DOHH2 (cell line): ENCODE results near the gene PDIA2.
A peak's percentile ranks its signal among the peaks of the same experiment; 100 is the strongest.

Experiments used
- H3F3A ChIP-seq: fragments of 200-600 bp; sonication (generic), shearing (Covaris generic); 2 replicates; pipeline ENCODE4 v1.6.0; 2016; ENCODE audit warnings: antibody characterized with exemption, mild to moderate bottlenecking; ENCODE audit not compliant: control insufficient read depth, insufficient read depth
- H3K27ac ChIP-seq: fragments of 200-600 bp; sonication (generic); 2 replicates; pipeline ENCODE4 v1.5.1; 2014; ENCODE audit warnings: low read depth, mild to moderate bottlenecking, low read length, moderate library complexity
- H3K27me3 ChIP-seq: fragments of 200-600 bp; sonication (generic); 2 replicates; pipeline ENCODE4 v1.6.1; 2014; ENCODE audit warnings: mild to moderate bottlenecking, low read length, mixed read lengths; ENCODE audit not compliant: control insufficient read depth
- H3K36me3 ChIP-seq: fragments of 200-600 bp; sonication (generic); 2 replicates; pipeline ENCODE4 v1.6.1; 2014; ENCODE audit warnings: mild to moderate bottlenecking, low read length, moderate library complexity, mixed read lengths; ENCODE audit not compliant: control insufficient read depth
- H3K4me1 ChIP-seq: fragments of 200-600 bp; sonication (generic); 2 replicates; pipeline ENCODE4 v1.6.1; 2014; ENCODE audit warnings: mild to moderate bottlenecking, low read length, mixed read lengths; ENCODE audit not compliant: control insufficient read depth
- H3K4me2 ChIP-seq: fragments of 200-600 bp; sonication (generic); 2 replicates; pipeline ENCODE4 v1.6.0; 2014; ENCODE audit warnings: mild to moderate bottlenecking, low read length, moderate library complexity
- H3K4me3 ChIP-seq: fragments of 200-600 bp; sonication (generic); 2 replicates; pipeline ENCODE4 v1.5.1; 2014; ENCODE audit warnings: mild to moderate bottlenecking, low read length, mixed read lengths
- H3K79me2 ChIP-seq: fragments of 200-600 bp; sonication (generic); 2 replicates; pipeline ENCODE4 v1.6.1; 2014; ENCODE audit warnings: mild to moderate bottlenecking, low read length, mixed read lengths; ENCODE audit not compliant: control insufficient read depth
- H3K9me2 ChIP-seq: fragments of 200-600 bp; sonication (generic); replicated peaks from 2 replicates; pipeline ENCODE4 v1.6.1; 2014; ENCODE audit warnings: mild to moderate bottlenecking, low read length, mixed read lengths; ENCODE audit not compliant: control insufficient read depth
- H3K9me3 ChIP-seq: fragments of 200-600 bp; sonication (generic); 2 replicates; pipeline ENCODE4 v1.6.1; 2014; ENCODE audit warnings: antibody characterized with exemption, low read length, mixed read lengths; ENCODE audit not compliant: control insufficient read depth, insufficient read depth
- H4K20me1 ChIP-seq: fragments of 200-600 bp; sonication (generic); 2 replicates; pipeline ENCODE4 v1.6.0; 2014; ENCODE audit warnings: low read depth, mild to moderate bottlenecking, antibody characterized with exemption, low read length, moderate library complexity; ENCODE audit not compliant: control insufficient read depth, insufficient read depth
- EZH2phosphoT487 ChIP-seq: fragments of 200-600 bp; sonication (generic); IDR thresholded peaks from 2 replicates; pipeline ENCODE4 v1.6.1; 2017; ENCODE audit warnings: borderline replicate concordance, mild to moderate bottlenecking, antibody characterized with exemption, low read length, moderate library complexity, mixed read lengths
- TF ChIP-seq, protein P1 (sequence below): fragments of 200-600 bp; sonication (generic); IDR thresholded peaks from one replicate; pipeline ENCODE4 v1.5.1; 2014; ENCODE audit warnings: antibody characterized with exemption, mild to moderate bottlenecking, low read depth, low read length; ENCODE audit not compliant: poor library complexity, severe bottlenecking

PDIA2 gene

DNA sequence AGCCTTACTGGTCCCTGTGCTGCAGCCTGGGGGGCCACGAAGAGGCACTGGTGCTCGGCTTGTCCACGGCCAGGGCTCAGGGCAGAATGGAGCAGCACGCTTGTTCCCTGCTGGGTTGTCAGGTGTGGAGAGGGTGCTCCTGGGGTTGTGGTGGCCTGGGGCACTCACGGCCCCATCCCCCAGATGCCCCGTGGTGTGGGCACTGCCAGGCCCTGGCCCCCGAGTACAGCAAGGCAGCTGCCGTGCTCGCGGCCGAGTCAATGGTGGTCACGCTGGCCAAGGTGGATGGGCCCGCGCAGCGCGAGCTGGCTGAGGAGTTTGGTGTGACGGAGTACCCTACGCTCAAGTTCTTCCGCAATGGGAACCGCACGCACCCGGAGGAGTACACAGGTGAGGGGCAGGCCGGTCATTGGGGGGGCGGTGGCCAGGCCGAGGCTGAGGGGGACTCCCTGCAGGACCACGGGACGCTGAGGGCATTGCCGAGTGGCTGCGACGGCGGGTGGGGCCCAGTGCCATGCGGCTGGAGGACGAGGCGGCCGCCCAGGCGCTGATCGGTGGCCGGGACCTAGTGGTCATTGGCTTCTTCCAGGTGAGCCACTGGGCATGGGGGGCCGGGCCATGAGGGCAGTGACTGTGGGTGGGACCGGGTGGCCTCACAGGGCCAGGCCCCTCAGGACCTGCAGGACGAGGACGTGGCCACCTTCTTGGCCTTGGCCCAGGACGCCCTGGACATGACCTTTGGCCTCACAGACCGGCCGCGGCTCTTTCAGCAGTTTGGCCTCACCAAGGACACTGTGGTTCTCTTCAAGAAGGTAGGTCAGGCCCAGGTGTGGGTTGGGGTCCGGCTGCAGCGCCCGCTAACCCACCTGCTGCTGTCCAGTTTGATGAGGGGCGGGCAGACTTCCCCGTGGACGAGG lies 1.5 kb downstream of the PDIA2 start:
- peaks cover 9% of the 10 kb centered on the region for H3K4me1 ChIP-seq
- no peak overlapping the region for H3K4me3 ChIP-seq

DNA sequence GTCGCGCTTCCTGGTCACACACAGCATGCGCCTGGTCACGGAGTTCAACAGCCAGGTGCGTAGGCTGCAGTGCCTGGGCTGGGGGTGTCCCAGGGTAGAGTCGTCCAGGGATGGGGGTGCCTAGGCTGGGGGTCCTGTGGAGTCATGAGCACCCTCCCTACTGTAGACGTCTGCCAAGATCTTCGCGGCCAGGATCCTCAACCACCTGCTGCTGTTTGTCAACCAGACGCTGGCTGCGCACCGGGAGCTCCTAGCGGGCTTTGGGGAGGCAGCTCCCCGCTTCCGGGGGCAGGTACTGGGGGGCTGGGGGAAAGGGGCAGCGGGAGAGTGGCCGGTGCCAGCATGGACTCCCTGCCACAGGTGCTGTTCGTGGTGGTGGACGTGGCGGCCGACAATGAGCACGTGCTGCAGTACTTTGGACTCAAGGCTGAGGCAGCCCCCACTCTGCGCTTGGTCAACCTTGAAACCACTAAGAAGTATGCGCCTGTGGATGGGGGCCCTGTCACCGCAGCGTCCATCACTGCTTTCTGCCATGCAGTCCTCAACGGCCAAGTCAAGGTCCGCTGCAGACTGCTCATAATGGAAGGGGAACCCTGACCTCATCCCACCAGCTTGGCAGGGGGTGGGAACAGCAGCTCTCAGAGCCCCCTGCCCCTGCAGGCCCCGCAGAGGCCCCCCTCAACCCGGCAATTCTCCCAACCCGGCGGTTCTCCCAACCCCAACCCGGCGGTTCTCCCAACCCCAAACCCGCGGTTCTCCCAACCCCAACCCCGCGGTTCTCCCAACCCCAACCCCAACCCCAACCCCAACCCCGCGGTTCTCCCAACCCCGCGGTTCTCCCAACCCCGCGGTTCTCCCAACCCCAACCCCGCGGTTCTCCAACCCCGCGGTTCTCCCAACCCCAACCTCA lies 2.4 kb downstream of the PDIA2 start:
- no peaks in the 10 kb centered on the region for H3K9me2 ChIP-seq
- H3K79me2 ChIP-seq, result no peaks in the 10 kb centered on the region
- H3K4me2 ChIP-seq, result peak overlapping the region; percentile 11; the same call in 1 of the 2 replicates
- TF ChIP-seq EZH2phosphoT487, result no peak
- TF ChIP-seq, protein P1, sequence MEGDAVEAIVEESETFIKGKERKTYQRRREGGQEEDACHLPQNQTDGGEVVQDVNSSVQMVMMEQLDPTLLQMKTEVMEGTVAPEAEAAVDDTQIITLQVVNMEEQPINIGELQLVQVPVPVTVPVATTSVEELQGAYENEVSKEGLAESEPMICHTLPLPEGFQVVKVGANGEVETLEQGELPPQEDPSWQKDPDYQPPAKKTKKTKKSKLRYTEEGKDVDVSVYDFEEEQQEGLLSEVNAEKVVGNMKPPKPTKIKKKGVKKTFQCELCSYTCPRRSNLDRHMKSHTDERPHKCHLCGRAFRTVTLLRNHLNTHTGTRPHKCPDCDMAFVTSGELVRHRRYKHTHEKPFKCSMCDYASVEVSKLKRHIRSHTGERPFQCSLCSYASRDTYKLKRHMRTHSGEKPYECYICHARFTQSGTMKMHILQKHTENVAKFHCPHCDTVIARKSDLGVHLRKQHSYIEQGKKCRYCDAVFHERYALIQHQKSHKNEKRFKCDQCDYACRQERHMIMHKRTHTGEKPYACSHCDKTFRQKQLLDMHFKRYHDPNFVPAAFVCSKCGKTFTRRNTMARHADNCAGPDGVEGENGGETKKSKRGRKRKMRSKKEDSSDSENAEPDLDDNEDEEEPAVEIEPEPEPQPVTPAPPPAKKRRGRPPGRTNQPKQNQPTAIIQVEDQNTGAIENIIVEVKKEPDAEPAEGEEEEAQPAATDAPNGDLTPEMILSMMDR, result no peak
- H3K4me1 ChIP-seq, result peaks cover 9% of the 10 kb centered on the region
- peaks cover 5% of the 10 kb centered on the region; the same call in 1 of the 2 replicates for H3K36me3 ChIP-seq
- no peaks in the 10 kb centered on the region for H3K9me3 ChIP-seq
- H4K20me1 ChIP-seq, result no peaks in the 10 kb centered on the region
- no peaks in the 10 kb centered on the region for H3F3A ChIP-seq
- H3K4me3 ChIP-seq, result no peak overlapping the region
- no peaks in the 10 kb centered on the region for H3K27me3 ChIP-seq
- H3K27ac ChIP-seq, result no peak overlapping the region

More for the DNA sequence above, 1.5 kb downstream of the PDIA2 start:
- Histone ChIP-seq H3K36me3 (peaks cover 5% of the 10 kb centered on the region; the same call in 1 of the 2 replicates), H3K9me2 (no peaks in the 10 kb centered on the region), H3K9me3 (no peaks in the 10 kb centered on the region), H3K79me2 (no peaks in the 10 kb centered on the region), H3K4me2 (peak overlapping the region; percentile 11; the same call in 1 of the 2 replicates), H3F3A (no peaks in the 10 kb centered on the region), H3K27ac (no peak overlapping the region), H3K27me3 (no peaks in the 10 kb centered on the region), H4K20me1 (no peaks in the 10 kb centered on the region)
- TF ChIP-seq, protein P1, result no peak
- no peak for TF ChIP-seq EZH2phosphoT487

DNA sequence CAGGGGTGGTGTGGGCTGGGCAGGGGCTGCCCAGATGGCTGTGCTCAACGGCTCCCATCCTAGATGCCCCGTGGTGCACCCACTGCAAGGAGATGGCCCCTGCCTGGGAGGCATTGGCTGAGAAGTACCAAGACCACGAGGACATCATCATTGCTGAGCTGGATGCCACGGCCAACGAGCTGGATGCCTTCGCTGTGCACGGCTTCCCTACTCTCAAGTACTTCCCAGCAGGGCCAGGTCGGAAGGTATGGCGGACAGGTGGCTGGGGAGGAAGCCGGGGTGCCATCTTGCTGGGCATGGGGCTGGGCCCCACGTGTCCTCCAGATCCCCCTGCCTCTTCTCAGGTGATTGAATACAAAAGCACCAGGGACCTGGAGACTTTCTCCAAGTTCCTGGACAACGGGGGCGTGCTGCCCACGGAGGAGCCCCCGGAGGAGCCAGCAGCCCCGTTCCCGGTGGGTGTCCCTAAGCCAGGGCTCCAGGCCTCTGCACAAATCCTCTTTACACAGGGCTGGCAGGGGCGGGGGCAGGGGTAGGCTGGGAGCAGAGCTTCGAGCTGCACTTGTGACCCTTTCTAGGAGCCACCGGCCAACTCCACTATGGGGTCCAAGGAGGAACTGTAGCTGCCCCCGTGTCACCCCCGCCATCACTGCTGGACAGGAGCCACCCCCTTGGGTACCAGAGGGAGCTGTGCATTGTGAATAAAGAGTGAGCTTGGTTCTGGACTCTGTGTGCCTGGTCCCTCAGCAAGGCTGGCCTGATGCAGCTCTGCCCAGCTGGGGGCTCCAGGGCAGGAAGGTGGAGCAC lies 3.7 kb downstream of the PDIA2 start:
- Histone ChIP-seq H3K4me2 (no peak overlapping the region), H3K27ac (no peak overlapping the region), H3K9me3 (no peaks in the 10 kb centered on the region), H3K27me3 (no peaks in the 10 kb centered on the region), H3K9me2 (no peaks in the 10 kb centered on the region), H3K4me1 (peaks cover 9% of the 10 kb centered on the region), H3K79me2 (no peaks in the 10 kb centered on the region), H3K36me3 (peaks cover 5% of the 10 kb centered on the region; the same call in 1 of the 2 replicates), H3K4me3 (no peak overlapping the region), H3F3A (no peaks in the 10 kb centered on the region), H4K20me1 (no peaks in the 10 kb centered on the region)
- TF ChIP-seq, protein P1, result no peak
- no peak for TF ChIP-seq EZH2phosphoT487
